Measurements from ENCODE around the gene ITGB8.

ITGB8 gene

GRCh38 chr7:20343205-20343604 is 12.5 kb downstream of the ITGB8 start:
- Histone ChIP-seq H3K4me3 (ENCODE audit: low read depth, low read length) (no peak overlapping the region), H3K9ac (ENCODE audit: low read length) (no peak overlapping the region), H3K27ac (ENCODE audit: low read depth, low read length) (no peak overlapping the region), H3K9me3 (ENCODE audit: control insufficient read depth, insufficient read depth, low read depth, low read length) (no peaks in the 10 kb centered on the region), H3K27me3 (ENCODE audit: control insufficient read depth, insufficient read depth, low read length) (no peaks in the 10 kb centered on the region), H3K36me3 (ENCODE audit: control insufficient read depth, insufficient read depth, low read length) (no peaks in the 10 kb centered on the region), H3K4me1 (ENCODE audit: control insufficient read depth, insufficient read depth, low read length) (peaks cover 17% of the 10 kb centered on the region)

- H3K27ac ChIP-seq (ENCODE audit: low read depth, low read length) = no peak overlapping the region
- no peak overlapping the region for H3K4me3 ChIP-seq (ENCODE audit: low read depth, low read length)
- H3K4me1 ChIP-seq (ENCODE audit: control insufficient read depth, insufficient read depth, low read length) = peaks cover 17% of the 10 kb centered on the region
- no peaks in the 10 kb centered on the region for H3K9me3 ChIP-seq (ENCODE audit: control insufficient read depth, insufficient read depth, low read depth, low read length)
- no peaks in the 10 kb centered on the region for H3K36me3 ChIP-seq (ENCODE audit: control insufficient read depth, insufficient read depth, low read length)
- H3K27me3 ChIP-seq (ENCODE audit: control insufficient read depth, insufficient read depth, low read length) = no peaks in the 10 kb centered on the region
- H3K9ac ChIP-seq (ENCODE audit: low read length) = no peak overlapping the region
Measured at GRCh38 chr7:20343941-20344340, 13.2 kb downstream of the ITGB8 start.

- H3K4me1 ChIP-seq (ENCODE audit: control insufficient read depth, insufficient read depth, low read length) = peaks cover 17% of the 10 kb centered on the region
- H3K27me3 ChIP-seq (ENCODE audit: control insufficient read depth, insufficient read depth, low read length) = no peaks in the 10 kb centered on the region
- no peaks in the 10 kb centered on the region for H3K36me3 ChIP-seq (ENCODE audit: control insufficient read depth, insufficient read depth, low read length)
- H3K27ac ChIP-seq (ENCODE audit: low read depth, low read length) = no peak overlapping the region
- no peak overlapping the region for H3K9ac ChIP-seq (ENCODE audit: low read length)
- H3K9me3 ChIP-seq (ENCODE audit: control insufficient read depth, insufficient read depth, low read depth, low read length) = no peaks in the 10 kb centered on the region
- H3K4me3 ChIP-seq (ENCODE audit: low read depth, low read length) = no peak overlapping the region
Measured at GRCh38 chr7:20344396-20344795, 13.7 kb downstream of the ITGB8 start.

GRCh38 chr7:20346577-20346976 is 15.9 kb downstream of the ITGB8 start:
- Histone ChIP-seq H3K9me3 (ENCODE audit: control insufficient read depth, insufficient read depth, low read depth, low read length) (no peaks in the 10 kb centered on the region), H3K36me3 (ENCODE audit: control insufficient read depth, insufficient read depth, low read length) (no peaks in the 10 kb centered on the region), H3K9ac (ENCODE audit: low read length) (no peak overlapping the region), H3K4me1 (ENCODE audit: control insufficient read depth, insufficient read depth, low read length) (peaks cover 11% of the 10 kb centered on the region), H3K27ac (ENCODE audit: low read depth, low read length) (no peak overlapping the region), H3K27me3 (ENCODE audit: control insufficient read depth, insufficient read depth, low read length) (no peaks in the 10 kb centered on the region), H3K4me3 (ENCODE audit: low read depth, low read length) (no peak overlapping the region)

- Histone ChIP-seq H3K4me1 (ENCODE audit: control insufficient read depth, insufficient read depth, low read length) (peaks cover 10% of the 10 kb centered on the region), H3K36me3 (ENCODE audit: control insufficient read depth, insufficient read depth, low read length) (no peaks in the 10 kb centered on the region), H3K4me3 (ENCODE audit: low read depth, low read length) (no peak overlapping the region), H3K27ac (ENCODE audit: low read depth, low read length) (no peak overlapping the region), H3K27me3 (ENCODE audit: control insufficient read depth, insufficient read depth, low read length) (no peaks in the 10 kb centered on the region), H3K9ac (ENCODE audit: low read length) (no peak overlapping the region), H3K9me3 (ENCODE audit: control insufficient read depth, insufficient read depth, low read depth, low read length) (no peaks in the 10 kb centered on the region)
Measured at GRCh38 chr7:20347680-20348079, 17.0 kb downstream of the ITGB8 start.

GRCh38 chr7:20348125-20348807 is 17.6 kb downstream of the ITGB8 start:
- Histone ChIP-seq H3K9me3 (ENCODE audit: control insufficient read depth, insufficient read depth, low read depth, low read length) (no peaks in the 10 kb centered on the region), H3K36me3 (ENCODE audit: control insufficient read depth, insufficient read depth, low read length) (no peaks in the 10 kb centered on the region), H3K27ac (ENCODE audit: low read depth, low read length) (no peak overlapping the region), H3K27me3 (ENCODE audit: control insufficient read depth, insufficient read depth, low read length) (no peaks in the 10 kb centered on the region), H3K4me1 (ENCODE audit: control insufficient read depth, insufficient read depth, low read length) (peaks cover 6% of the 10 kb centered on the region), H3K9ac (ENCODE audit: low read length) (no peak overlapping the region), H3K4me3 (ENCODE audit: low read depth, low read length) (no peak overlapping the region)

- H3K27ac ChIP-seq (ENCODE audit: low read depth, low read length) = no peak overlapping the region
- H3K4me1 ChIP-seq (ENCODE audit: control insufficient read depth, insufficient read depth, low read length) = peaks cover 9% of the 10 kb centered on the region
Measured at GRCh38 chr7:20350518-20350951, 19.8 kb downstream of the ITGB8 start.

GRCh38 chr7:20350996-20351692 is 20.4 kb downstream of the ITGB8 start:
- Histone ChIP-seq H3K27me3 (ENCODE audit: control insufficient read depth, insufficient read depth, low read length) (no peaks in the 10 kb centered on the region), H3K9me3 (ENCODE audit: control insufficient read depth, insufficient read depth, low read depth, low read length) (no peaks in the 10 kb centered on the region), H3K27ac (ENCODE audit: low read depth, low read length) (no peak overlapping the region), H3K36me3 (ENCODE audit: control insufficient read depth, insufficient read depth, low read length) (no peaks in the 10 kb centered on the region), H3K4me1 (ENCODE audit: control insufficient read depth, insufficient read depth, low read length) (peaks cover 9% of the 10 kb centered on the region), H3K4me3 (ENCODE audit: low read depth, low read length) (no peak overlapping the region), H3K9ac (ENCODE audit: low read length) (no peak overlapping the region)

More at GRCh38 chr7:20350518-20350951, 19.8 kb downstream of the ITGB8 start:
- no peaks in the 10 kb centered on the region for H3K27me3 ChIP-seq (ENCODE audit: control insufficient read depth, insufficient read depth, low read length)
- no peaks in the 10 kb centered on the region for H3K36me3 ChIP-seq (ENCODE audit: control insufficient read depth, insufficient read depth, low read length)
- no peak overlapping the region for H3K4me3 ChIP-seq (ENCODE audit: low read depth, low read length)
- no peak overlapping the region for H3K9ac ChIP-seq (ENCODE audit: low read length)
- H3K9me3 ChIP-seq (ENCODE audit: control insufficient read depth, insufficient read depth, low read depth, low read length) = no peaks in the 10 kb centered on the region

- no peak overlapping the region for H3K27ac ChIP-seq (ENCODE audit: low read depth, low read length)
- H3K36me3 ChIP-seq (ENCODE audit: control insufficient read depth, insufficient read depth, low read length) = no peaks in the 10 kb centered on the region
- H3K4me3 ChIP-seq (ENCODE audit: low read depth, low read length) = no peak overlapping the region
- no peaks in the 10 kb centered on the region for H3K9me3 ChIP-seq (ENCODE audit: control insufficient read depth, insufficient read depth, low read depth, low read length)
- no peak overlapping the region for H3K9ac ChIP-seq (ENCODE audit: low read length)
- peaks cover 9% of the 10 kb centered on the region for H3K4me1 ChIP-seq (ENCODE audit: control insufficient read depth, insufficient read depth, low read length)
- no peaks in the 10 kb centered on the region for H3K27me3 ChIP-seq (ENCODE audit: control insufficient read depth, insufficient read depth, low read length)
Measured at GRCh38 chr7:20351901-20352300, 21.2 kb downstream of the ITGB8 start.

- Histone ChIP-seq H3K9me3 (ENCODE audit: control insufficient read depth, insufficient read depth, low read depth, low read length) (no peaks in the 10 kb centered on the region), H3K27me3 (ENCODE audit: control insufficient read depth, insufficient read depth, low read length) (no peaks in the 10 kb centered on the region), H3K36me3 (ENCODE audit: control insufficient read depth, insufficient read depth, low read length) (no peaks in the 10 kb centered on the region), H3K27ac (ENCODE audit: low read depth, low read length) (no peak overlapping the region), H3K9ac (ENCODE audit: low read length) (no peak overlapping the region), H3K4me3 (ENCODE audit: low read depth, low read length) (no peak overlapping the region), H3K4me1 (ENCODE audit: control insufficient read depth, insufficient read depth, low read length) (peaks cover 9% of the 10 kb centered on the region)
Measured at GRCh38 chr7:20352573-20353306, 22.0 kb downstream of the ITGB8 start.
